ENCODE data around the gene ARID2.

The ARID2 gene

GRCh38 chr12:45773747-45774146, 44.2 kb downstream of the ARID2 start:
- no peak for DNase-seq

GRCh38 chr12:45774508-45775162, 45.1 kb downstream of the ARID2 start:
- no peak for DNase-seq

GRCh38 chr12:45775465-45775864, 46.0 kb downstream of the ARID2 start:
- DNase-seq, result no peak

GRCh38 chr12:45775964-45776363, 46.5 kb downstream of the ARID2 start:
- no peak for DNase-seq

- no peak for DNase-seq
Observed at GRCh38 chr12:45779936-45780335, 50.4 kb downstream of the ARID2 start.

- DNase-seq, result no peak
Observed at GRCh38 chr12:45781080-45781479, 51.6 kb downstream of the ARID2 start.

- no peak for DNase-seq
Observed at GRCh38 chr12:45785315-45785714, 55.8 kb downstream of the ARID2 start.

GRCh38 chr12:45789025-45789424, 59.5 kb downstream of the ARID2 start:
- DNase-seq, result no peak

GRCh38 chr12:45794422-45794821, 64.9 kb downstream of the ARID2 start:
- DNase-seq, result no peak

- no peak for DNase-seq
Observed at GRCh38 chr12:45801625-45802024, 72.1 kb downstream of the ARID2 start.

- DNase-seq, result no peak
Observed at GRCh38 chr12:45803111-45803510, 73.6 kb downstream of the ARID2 start.

GRCh38 chr12:45816652-45817051, 87.1 kb downstream of the ARID2 start:
- DNase-seq, result no peak

- no peak for DNase-seq
Observed at GRCh38 chr12:45827974-45828373, 98.5 kb downstream of the ARID2 start.

- no peak for DNase-seq
Observed at GRCh38 chr12:45828402-45828801, 98.9 kb downstream of the ARID2 start.

GRCh38 chr12:45831590-45831989, 102.1 kb downstream of the ARID2 start:
- DNase-seq, result no peak

GRCh38 chr12:45833401-45833800, 103.9 kb downstream of the ARID2 start:
- DNase-seq, result no peak

GRCh38 chr12:45834809-45835208, 105.3 kb downstream of the ARID2 start:
- no peak for DNase-seq

GRCh38 chr12:45839917-45840316, 110.4 kb downstream of the ARID2 start:
- no peak for DNase-seq

- DNase-seq, result no peak
Observed at GRCh38 chr12:45849289-45849688, 119.8 kb downstream of the ARID2 start.

GRCh38 chr12:45850302-45850701, 120.8 kb downstream of the ARID2 start:
- no peak for DNase-seq

GRCh38 chr12:45852508-45852907, 123.0 kb downstream of the ARID2 start:
- no peak for DNase-seq

- no peak for DNase-seq
Observed at GRCh38 chr12:45853550-45853949, 124.0 kb downstream of the ARID2 start.

GRCh38 chr12:45863332-45863731, 133.8 kb downstream of the ARID2 start:
- DNase-seq, result no peak

GRCh38 chr12:45866299-45866698, 136.8 kb downstream of the ARID2 start:
- DNase-seq, result no peak

GRCh38 chr12:45872446-45872845, 142.9 kb downstream of the ARID2 start:
- DNase-seq, result no peak
